HG03354 (cell line): Measurements from ENCODE around the gene C20orf204.
"Not testable (repeated sequence)": the region's sequence is repeated elsewhere in the genome, so short reads cannot be mapped to it uniquely, and the experiment has no call there.

Experiments used
- ATAC-seq: cut with Tn5 transposase; IDR thresholded peaks from one replicate; pipeline ENCODE4 v1.9.1; 2021; ENCODE audit warnings: mild to moderate bottlenecking; ENCODE audit not compliant: unreplicated experiment, poor library complexity, severe bottlenecking

Gene C20orf204, protein sequence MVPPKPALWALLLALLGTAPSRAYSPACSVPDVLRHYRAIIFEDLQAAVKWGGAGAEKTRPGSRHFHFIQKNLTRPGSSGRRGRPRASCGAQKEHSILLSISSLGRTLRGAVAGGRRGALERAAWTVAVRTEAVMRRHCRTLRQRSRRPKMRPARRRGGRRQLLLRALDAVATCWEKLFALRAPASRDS

DNA sequence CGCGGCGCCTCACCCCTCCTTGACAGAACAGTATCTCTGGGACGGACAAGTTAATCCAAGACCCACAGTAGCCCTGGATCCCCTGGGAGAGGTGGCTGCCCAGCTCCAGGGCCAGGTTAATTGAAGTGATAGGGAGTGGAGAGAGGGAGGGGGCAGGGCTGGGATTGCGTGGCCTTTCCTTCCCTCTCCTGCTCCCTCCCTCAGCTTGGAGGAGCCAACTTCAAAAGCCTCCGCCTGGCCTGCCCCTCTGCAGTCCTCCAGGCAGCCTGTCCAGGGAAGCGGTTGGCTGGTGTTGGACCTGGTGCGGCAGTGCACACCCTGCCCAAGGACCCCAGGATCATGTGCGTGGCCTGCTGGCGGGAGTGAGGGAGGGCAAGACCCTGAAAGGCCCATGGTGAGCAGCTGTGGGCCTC, at the start of gene C20orf204:
TSS of gene C20orf204 (plus strand) at position 250 of the 413 bp plus-strand sequence. CDS start at position 392, 142 bp downstream.
- ATAC-seq, result no peak

DNA sequence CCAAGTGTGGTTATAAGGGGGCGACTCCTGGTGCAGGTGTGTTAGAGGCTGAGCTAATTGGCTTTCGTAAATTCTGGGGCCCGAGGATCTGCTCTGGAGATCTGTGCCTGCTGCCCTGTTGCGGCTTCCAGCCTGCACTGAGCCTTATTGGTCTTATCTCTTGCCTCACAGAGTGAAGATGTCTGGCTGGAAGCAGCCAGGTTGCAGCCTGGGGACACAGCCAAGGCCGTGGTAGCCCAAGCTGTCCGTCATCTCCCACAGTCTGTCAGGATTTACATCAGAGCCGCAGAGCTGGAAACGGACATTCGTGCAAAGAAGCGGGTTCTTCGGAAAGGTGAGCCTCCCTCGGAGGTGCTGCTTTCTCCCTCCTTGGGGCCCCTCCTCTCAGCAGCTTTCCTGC, 35.1 kb upstream of the C20orf204 start:
- ATAC-seq, result no peak

DNA sequence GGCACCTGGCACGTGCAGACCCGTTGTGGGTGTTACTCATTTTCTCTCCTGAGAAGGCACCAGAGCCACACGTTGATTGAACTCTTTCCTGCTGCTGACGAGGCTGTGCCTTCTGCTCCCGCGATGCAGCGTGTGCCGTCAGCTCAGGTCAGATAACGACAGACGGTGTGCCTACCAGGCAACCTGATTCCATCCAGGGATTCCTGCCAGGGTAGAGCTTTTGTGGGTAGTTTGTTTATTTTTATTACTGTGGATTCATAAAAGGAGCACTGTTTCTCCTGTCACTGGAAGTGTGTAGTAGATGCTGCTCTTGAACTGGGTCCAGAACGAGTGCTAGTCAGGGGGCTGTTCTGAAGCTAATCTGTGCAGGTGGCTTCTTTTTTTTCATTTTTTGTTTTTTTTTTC, 34.4 kb upstream of the C20orf204 start:
- no peak for ATAC-seq

DNA sequence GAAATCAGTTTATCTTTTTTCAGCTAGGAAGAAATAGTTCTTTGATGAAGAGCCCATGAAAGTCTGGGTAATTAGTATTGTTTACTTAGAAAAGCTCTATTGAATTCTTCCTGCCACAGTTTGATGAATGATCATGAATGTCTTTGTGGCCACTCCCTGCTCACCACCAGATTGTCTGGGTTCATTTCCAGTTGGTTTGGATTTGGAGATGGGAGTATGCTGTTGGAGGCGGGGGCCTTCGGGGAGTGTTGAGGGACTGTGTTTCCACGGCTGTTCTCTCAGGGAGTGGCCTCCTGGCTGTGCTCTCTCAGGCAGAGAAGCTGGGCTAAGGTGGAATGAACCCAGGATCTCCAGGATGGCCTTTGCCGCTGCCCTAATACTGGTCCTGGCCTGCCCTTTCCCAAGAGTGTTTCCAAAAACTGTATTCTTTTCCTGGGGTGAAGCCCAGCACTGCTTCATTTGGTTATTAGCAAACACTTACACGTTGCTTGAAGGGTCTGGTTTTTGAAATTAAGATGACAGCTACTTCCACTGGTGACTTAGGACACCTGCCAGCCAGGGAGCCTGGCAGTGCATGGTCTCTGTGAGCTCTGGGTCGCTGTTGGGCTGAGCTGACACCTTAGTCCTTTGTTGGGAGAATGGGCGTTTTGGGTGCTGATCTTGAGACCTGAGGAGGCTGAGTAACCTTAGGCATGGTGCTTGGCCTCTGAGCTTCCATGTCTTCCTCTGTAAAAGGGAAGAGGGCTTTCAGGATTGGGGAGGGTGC, 31.8 kb upstream of the C20orf204 start:
- no peak for ATAC-seq

DNA sequence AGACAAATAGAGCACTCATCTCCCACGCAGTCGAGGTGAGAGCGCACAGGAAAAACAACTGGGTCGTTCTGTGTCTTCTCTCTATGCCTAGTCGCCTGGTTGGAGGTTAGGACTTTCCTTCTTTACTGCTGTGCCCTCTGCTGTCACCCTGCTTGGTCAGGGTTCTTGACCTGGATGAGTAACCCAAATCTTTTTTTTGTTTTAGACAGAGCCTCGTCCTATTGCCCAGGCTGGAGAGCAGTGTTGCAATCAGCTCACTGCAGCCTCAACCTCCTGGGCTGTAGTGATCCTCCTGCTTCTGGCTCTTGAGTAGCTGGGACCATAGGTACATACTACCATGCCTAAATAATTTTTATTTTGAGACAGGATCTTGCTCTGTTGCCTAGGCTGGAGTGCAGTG, 30.6 kb upstream of the C20orf204 start:
- ATAC-seq, result no peak

DNA sequence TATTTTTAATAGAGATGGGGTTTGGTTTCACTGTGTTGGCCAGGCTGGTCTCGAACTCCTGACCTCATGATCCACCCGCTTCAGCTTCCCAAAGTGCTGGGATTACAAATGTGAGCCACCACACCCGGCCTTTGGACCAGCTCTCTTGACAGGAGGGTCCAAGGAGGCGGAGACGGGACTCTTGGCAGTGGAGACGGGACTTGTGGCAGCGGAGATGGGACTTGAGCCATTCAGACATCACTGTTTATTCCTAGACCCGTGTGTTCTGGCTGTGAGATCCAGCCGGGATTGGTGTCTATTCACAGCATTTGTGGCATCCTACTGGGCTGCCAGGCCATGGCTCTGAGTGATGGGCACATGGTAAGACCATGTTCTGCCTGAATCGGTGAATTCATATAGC, 29.5 kb upstream of the C20orf204 start:
- ATAC-seq, result no peak

DNA sequence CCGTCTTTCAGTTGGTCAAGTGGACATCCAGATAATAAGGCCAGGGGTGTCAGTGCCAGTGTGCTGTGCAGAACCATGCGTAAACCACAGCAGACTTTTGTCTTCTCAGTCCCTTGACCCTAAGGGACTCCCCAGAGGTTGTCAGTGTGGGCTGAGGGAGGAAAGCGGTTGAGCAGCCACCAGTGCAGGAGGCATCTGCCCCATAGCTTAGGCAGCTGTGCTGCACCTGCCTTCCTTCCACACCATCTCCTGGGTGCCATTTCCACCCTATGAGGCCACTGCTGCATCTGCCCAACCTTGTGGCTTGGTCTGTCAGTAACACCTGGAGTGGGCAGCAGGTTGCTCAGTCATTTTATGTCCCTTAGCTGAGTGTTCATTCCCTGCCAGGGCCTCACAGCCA, 29.1 kb upstream of the C20orf204 start:
- no peak for ATAC-seq

DNA sequence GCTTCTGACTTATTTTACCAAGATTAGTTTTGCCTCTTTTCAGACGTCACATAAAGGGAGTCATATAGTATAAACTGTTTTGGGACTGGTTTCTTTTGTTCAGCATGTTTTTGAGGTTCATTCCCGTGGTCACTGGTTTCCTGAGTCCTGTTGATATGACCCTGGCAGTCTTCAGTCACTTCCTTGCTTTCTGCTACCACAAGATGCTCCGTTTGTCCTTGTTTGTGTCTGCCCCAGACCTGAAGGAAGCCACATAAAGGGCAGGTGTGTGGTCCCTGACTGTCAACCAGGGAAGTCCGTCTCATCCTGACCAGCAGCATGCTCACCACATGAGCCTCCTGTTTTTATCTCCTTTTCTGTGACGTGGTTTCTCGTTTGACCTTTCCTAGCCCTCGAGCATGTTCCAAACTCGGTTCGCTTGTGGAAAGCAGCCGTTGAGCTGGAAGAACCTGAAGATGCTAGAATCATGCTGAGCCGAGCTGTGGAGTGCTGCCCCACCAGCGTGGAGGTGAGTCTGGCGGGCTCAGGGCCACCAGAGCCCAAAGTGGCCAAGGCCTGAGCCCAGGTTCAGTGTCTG, 26.1 kb upstream of the C20orf204 start:
- ATAC-seq, result no peak

DNA sequence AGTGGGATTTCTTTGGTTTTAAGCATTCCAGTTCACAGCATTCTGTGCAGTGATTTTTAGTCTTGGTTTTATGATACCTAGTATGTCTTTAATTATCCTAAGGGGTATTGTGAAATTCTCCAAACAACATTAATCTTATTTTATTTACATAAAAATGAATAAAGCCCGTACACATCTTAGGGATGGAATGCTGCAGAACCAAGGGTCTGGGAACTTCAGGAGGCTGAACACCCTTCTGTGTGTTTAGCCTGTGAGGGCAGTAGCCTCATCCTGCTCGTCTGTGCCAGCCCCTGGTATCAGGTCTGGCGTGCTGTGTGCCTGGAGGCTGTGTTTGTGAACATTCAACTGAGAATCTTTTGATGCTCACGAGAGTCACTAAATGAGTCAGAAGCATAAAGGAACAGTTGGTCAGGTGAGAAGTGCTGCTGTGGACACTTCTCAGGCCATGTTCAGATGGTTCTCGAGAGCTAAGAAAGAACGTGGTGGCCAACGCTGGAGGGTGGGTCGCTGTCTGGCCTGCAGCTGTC, 25.2 kb upstream of the C20orf204 start:
- ATAC-seq, result no peak

DNA sequence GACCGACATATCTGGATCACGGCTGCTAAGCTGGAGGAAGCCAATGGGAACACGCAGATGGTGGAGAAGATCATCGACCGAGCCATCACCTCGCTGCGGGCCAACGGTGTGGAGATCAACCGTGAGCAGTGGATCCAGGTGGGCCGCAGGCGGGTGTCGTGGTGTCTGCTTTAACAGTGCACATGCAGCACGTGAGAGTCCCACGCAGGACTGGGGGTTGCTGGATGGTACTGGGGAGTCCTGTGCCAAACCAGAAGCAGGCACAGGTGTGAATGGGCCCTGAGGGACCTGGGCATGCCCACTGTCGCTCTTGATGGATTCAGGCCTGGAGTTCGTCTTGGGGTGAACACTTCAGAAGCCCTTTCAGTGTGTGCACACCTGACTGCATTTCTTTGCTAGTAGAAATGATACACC, 24.6 kb upstream of the C20orf204 start:
- ATAC-seq, result no peak

DNA sequence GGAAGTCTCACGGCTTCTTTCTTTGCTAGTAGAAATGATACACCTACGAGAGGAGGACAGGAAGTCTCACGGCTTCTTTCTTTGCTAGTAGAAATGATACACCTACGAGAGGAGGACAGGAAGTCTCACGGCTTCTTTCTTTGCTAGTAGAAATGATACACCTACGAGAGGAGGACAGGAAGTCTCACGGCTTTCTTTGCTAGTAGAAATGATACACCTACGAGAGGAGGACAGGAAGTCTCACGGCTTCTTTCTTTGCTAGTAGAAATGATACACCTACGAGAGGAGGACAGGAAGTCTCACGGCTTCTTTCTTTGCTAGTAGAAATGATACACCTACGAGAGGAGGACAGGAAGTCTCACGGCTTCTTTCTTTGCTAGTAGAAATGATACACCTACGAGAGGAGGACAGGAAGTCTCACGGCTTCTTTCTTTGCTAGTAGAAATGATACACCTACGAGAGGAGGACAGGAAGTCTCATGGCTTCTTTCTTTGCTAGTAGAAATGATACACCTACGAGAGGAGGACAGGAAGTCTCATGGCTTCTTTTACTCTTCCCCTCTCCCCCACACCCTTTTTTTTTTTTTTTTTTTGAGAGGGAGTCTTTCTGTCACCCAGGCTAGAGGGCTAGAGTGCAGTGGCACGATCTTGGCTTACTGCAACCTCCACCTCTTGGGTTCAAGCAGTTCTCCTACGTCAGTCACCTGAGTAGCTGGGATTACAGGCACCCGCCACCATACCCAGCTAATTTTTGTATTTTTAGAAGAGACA, 23.4 kb upstream of the C20orf204 start:
- not testable (repeated sequence) for ATAC-seq

DNA sequence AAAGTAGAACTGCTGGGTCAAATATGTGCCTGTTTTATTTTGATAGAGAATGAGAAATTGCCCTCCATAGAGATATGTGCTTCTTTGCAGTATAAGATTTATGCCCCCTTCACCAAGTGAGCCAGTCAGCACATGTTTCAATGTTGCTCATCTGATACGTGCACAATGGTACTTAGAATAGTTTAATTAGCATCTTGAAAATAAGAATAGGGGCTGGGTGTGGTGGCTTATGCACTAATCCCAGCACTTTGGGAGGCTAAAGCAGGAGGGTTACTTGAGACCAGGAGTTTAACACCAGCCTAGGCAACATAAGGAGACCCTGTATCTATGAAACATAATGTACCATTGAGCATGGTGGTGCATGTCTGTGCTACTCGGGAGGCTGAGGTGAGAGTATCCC, 20.3 kb upstream of the C20orf204 start:
- ATAC-seq, result no peak

DNA sequence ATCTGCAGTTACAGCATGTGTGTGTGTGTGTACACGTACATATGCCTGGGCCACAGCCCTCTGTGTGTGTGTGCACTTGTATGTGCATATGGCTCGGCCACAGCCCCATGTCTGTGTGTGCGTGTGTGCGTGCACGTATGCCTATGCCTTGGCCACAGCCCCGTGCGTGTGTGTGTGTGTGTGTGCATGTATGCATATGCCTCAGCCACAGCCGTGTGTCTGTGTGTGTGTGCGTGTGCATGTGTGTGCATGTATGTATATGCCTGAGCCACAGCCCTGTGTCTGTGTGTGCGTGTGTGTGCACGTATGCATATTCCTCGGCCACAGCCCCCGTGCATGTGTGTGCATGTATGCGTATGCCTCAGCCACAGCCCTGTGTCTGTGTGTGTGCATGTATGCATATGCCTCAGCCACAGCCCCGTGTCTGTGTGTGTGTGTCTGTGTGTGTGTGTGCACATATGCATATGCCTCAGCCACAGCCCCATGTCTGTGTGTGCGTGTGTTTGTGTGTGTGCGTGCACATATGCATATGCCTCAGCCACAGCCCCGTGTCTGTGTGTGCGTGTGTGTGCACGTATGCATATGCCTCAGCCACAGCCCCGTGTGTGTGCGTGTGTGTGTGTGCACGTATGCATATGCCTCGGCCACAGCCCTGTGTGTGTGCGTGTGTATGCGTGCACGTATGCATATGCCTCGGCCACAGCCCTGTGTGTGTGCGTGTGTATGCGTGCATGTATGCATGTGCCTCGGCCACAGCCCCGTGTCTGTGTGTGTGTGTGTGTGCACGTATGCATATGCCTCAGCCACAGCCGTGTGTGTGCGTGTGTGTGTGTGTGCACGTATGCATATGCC, 14.6 kb upstream of the C20orf204 start:
- ATAC-seq, result no peak

DNA sequence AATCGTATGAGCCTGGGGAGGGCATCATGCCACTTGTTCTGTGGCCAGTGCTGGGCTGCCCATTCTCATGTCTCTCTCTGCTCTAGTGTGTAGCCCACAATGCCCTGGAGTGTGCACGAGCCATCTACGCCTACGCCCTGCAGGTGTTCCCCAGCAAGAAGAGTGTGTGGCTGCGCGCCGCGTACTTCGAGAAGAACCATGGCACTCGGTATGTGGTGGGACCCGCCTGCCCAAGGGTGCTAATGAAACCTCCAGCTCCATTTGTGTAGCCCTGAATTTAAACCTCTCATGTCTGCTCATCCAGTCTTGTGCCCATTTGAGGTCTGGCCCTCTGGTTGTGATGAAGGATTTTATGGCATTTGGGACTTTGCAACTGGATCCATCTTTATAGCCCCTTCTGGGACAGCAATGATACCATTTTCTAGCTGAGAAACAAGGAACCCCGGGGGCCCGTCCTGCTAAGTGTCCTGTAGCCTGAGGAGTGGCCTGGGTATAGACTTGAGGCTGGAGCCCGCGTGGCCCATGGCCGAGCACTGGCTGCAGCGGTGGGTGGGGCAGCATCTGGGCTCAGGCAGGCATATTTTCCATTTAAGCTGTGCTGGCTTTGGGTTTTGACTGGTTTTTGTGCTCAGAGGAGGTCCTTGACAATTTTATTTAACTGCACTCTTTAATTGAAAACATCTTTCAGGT, 13.2 kb upstream of the C20orf204 start:
- ATAC-seq, result no peak

DNA sequence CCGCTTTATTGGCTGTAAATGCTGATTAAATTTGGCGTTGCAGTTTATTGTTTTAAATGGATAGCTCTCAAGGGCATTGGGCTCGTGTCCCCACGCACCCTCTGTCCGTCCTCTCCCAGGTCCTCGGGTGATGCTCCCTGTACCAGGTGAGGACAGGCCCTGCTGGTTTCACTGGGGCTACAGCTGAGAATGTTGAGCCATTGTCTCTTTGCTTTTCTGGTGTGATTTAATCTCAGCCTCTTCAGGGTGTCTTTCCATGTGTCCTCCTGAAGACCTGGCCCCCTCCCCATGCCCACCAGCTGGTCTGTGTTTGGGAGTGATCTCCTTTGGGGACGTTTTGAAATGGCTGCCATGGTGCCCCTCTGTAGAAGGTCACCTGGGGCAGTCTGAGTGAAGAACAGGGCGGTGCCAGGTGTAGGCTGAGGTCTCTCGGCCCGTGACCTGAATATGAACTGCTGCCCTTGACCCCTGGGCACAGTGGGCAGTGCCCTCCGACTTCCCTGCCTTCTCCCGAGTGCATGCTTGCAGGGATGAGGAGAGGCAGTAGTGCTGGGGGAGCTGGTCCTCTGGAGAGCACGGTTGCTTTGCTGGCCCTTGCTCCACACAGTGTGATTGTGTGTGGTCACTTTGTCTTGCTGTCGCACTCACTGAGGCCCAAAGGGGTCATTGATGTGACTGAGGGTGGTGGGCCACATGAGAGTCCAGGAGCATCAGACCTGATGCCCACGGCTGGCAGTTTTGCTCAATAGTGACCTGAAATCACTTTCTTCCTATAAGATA, 12.4 kb upstream of the C20orf204 start:
- ATAC-seq, result no peak

DNA sequence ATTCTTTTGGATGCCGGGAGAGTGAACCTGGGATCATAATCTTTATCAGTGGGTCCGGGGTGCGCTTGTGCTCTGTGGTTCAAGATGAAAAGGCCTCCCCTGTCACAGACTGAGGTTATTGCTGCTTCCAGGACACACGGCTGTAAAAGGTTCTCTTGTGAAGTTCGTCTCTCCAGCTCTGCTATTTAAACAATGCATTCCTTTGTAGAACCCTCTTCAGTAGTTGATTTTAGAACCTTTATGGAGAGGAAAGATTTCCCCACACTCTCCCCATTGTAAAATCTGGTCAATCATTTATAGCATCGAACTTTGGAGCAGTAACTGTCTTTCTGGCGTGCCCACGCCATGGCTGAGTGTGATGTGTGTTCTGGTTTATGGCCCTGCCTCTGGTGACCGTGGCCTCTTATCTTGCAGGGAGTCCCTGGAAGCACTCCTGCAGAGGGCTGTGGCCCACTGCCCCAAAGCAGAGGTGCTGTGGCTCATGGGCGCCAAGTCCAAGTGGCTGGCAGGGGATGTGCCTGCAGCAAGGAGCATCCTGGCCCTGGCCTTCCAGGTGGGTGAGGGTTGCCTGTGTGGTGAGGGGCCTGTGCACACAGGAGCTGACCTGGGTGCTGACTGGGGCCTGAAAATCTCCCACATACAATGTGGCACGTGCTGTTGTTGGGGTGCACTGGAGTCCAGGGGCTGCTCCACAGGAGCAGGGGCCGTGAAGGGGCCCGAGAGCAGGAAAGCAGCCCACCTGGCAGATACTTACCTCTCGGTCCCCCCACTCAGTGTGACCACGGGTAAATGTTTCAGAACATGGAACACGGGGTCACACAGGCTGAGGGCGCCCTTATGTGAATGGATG, 11.6 kb upstream of the C20orf204 start:
- no peak for ATAC-seq
